ENCODE measurements around the gene TMEM63A.

Gene TMEM63A

GRCh38 chr1:225824533-225824941 is 57.6 kb downstream of the TMEM63A start:
- no peak for TF ChIP-seq FOXK2 (IDR thresholded peaks at IDR 0.05)
- no peak for TF ChIP-seq NFRKB (IDR thresholded peaks at IDR 0.05)
- TF ChIP-seq HDGF (IDR thresholded peaks at IDR 0.05; ENCODE audit: borderline replicate concordance): no peak
- no peak for TF ChIP-seq FOXA1 (IDR thresholded peaks at IDR 0.05)
- TF ChIP-seq SUZ12 (IDR thresholded peaks at IDR 0.05): no peak
- no peak for TF ChIP-seq L3MBTL2 (conservative IDR thresholded peaks at IDR 0.05)
- no peak for TF ChIP-seq FOXM1 (IDR thresholded peaks at IDR 0.05; ENCODE audit: borderline replicate concordance)
- no peak for TF ChIP-seq TARDBP (IDR thresholded peaks at IDR 0.05)
- TF ChIP-seq CTBP1 (IDR thresholded peaks at IDR 0.05; ENCODE audit: borderline replicate concordance): no peak
- no peak for TF ChIP-seq ZNF384 (IDR thresholded peaks at IDR 0.05)
- no peak for TF ChIP-seq PKNOX1 (IDR thresholded peaks at IDR 0.05)
- TF ChIP-seq LEF1 (IDR thresholded peaks at IDR 0.05; ENCODE audit: borderline replicate concordance): no peak
- TF ChIP-seq SP1 (IDR thresholded peaks at IDR 0.05): no peak
- TF ChIP-seq ELF4 (IDR thresholded peaks at IDR 0.05): no peak
- no peak for TF ChIP-seq ARNT (IDR thresholded peaks at IDR 0.05)
- no peak for TF ChIP-seq BHLHE40 (IDR thresholded peaks at IDR 0.05; ENCODE audit: borderline replicate concordance)

GRCh38 chr1:225823811-225824261 is 58.3 kb downstream of the TMEM63A start:
- CTCF ChIA-PET: no interaction called here
- DNase-seq (ENCODE audit: extremely low spot score): no peak
- TF ChIP-seq TARDBP (IDR thresholded peaks at IDR 0.05) (no peak), ARNT (IDR thresholded peaks at IDR 0.05) (no peak), PKNOX1 (IDR thresholded peaks at IDR 0.05) (no peak), CTBP1 (IDR thresholded peaks at IDR 0.05; ENCODE audit: borderline replicate concordance) (no peak), ELF4 (IDR thresholded peaks at IDR 0.05) (no peak), ZNF384 (IDR thresholded peaks at IDR 0.05) (no peak), FOXA1 (IDR thresholded peaks at IDR 0.05) (no peak), FOXK2 (IDR thresholded peaks at IDR 0.05) (no peak)
- POLR2A ChIA-PET: interaction anchor here (0.7 kb wide), 1 partner anchor 46 kb away, joined by 3 read pairs; the partner anchor contains the start of gene SRP9

More at GRCh38 chr1:225824533-225824941, 57.6 kb downstream of the TMEM63A start:
- no peak for DNase-seq (ENCODE audit: extremely low spot score)
- ChIA-PET POLR2A (interaction anchor here (0.7 to 1.4 kb wide), 3 partner anchors 11 to 47 kb away, joined by 3 to 5 read pairs (median 3); partner anchors contain the start of gene SRP9), CTCF (interaction anchor here (1.5 kb wide), 1 partner anchor 16 kb away, joined by 6 read pairs; no protein-coding TSS in a partner anchor)

GRCh38 chr1:225822655-225823403 is 59.4 kb downstream of the TMEM63A start:
- no peak for DNase-seq (ENCODE audit: extremely low spot score)
- ChIA-PET POLR2A (no interaction called here), CTCF (interaction anchor here (1.8 kb wide), 1 partner anchor 11 kb away, joined by 6 read pairs; no protein-coding TSS in a partner anchor)
- TF ChIP-seq FOXA1 (IDR thresholded peaks at IDR 0.05) (no peak), LEF1 (IDR thresholded peaks at IDR 0.05; ENCODE audit: borderline replicate concordance) (no peak)

- POLR2A ChIA-PET: interaction anchor here (0.8 to 1.5 kb wide), 3 partner anchors 11 to 43 kb away, joined by 3 read pairs; partner anchors contain the start of gene EPHX1
- CTCF ChIA-PET: interaction anchor here (1.8 kb wide), 1 partner anchor 9 kb away, joined by 6 read pairs; no protein-coding TSS in a partner anchor
- TF ChIP-seq PKNOX1 (IDR thresholded peaks at IDR 0.05) (no peak), SP1 (IDR thresholded peaks at IDR 0.05) (no peak), L3MBTL2 (conservative IDR thresholded peaks at IDR 0.05) (no peak), BHLHE40 (IDR thresholded peaks at IDR 0.05; ENCODE audit: borderline replicate concordance) (no peak), ELF4 (IDR thresholded peaks at IDR 0.05) (no peak), TARDBP (IDR thresholded peaks at IDR 0.05) (no peak)
- no peak for DNase-seq (ENCODE audit: extremely low spot score)
Measured at GRCh38 chr1:225820522-225821120, 61.6 kb downstream of the TMEM63A start.

GRCh38 chr1:225819346-225820192 is 62.6 kb downstream of the TMEM63A start:
- POLR2A ChIA-PET: interaction anchor here (0.8 to 1.5 kb wide), 3 partner anchors 10 to 41 kb away, joined by 3 read pairs; partner anchors contain the start of gene EPHX1

GRCh38 chr1:225818229-225818628 is 64.0 kb downstream of the TMEM63A start:
- POLR2A ChIA-PET: interaction anchor here (1.1 to 3.2 kb wide), 2 partner anchors 40 to 131 kb away, joined by 3 to 12 read pairs; partner anchors contain the start of gene SRP9
- no peak for DNase-seq (ENCODE audit: extremely low spot score)
- TF ChIP-seq FOXK2 (IDR thresholded peaks at IDR 0.05): no peak
- TF ChIP-seq SUZ12 (IDR thresholded peaks at IDR 0.05): no peak
- no peak for TF ChIP-seq FOXA1 (IDR thresholded peaks at IDR 0.05)
- TF ChIP-seq TARDBP (IDR thresholded peaks at IDR 0.05): no peak
- no peak for TF ChIP-seq HDGF (IDR thresholded peaks at IDR 0.05; ENCODE audit: borderline replicate concordance)
- no peak for TF ChIP-seq ARNT (IDR thresholded peaks at IDR 0.05)
- no peak for TF ChIP-seq NFRKB (IDR thresholded peaks at IDR 0.05)
- no peak for TF ChIP-seq ZNF384 (IDR thresholded peaks at IDR 0.05)
- TF ChIP-seq PKNOX1 (IDR thresholded peaks at IDR 0.05): no peak
- TF ChIP-seq FOXM1 (IDR thresholded peaks at IDR 0.05; ENCODE audit: borderline replicate concordance): no peak
- TF ChIP-seq BHLHE40 (IDR thresholded peaks at IDR 0.05; ENCODE audit: borderline replicate concordance): no peak
- TF ChIP-seq SP1 (IDR thresholded peaks at IDR 0.05): no peak
- TF ChIP-seq LEF1 (IDR thresholded peaks at IDR 0.05; ENCODE audit: borderline replicate concordance): no peak
- TF ChIP-seq ELF4 (IDR thresholded peaks at IDR 0.05): no peak
- no peak for TF ChIP-seq L3MBTL2 (conservative IDR thresholded peaks at IDR 0.05)

More at GRCh38 chr1:225819346-225820192, 62.6 kb downstream of the TMEM63A start:
- no peak for DNase-seq (ENCODE audit: extremely low spot score)
- CTCF ChIA-PET: interaction anchor here (0.6 kb wide), 1 partner anchor 32 kb away, joined by 4 read pairs; no protein-coding TSS in a partner anchor
- TF ChIP-seq ARNT (IDR thresholded peaks at IDR 0.05): no peak

More at GRCh38 chr1:225818229-225818628, 64.0 kb downstream of the TMEM63A start:
- CTCF ChIA-PET: no interaction called here

Measured in HEK293T (cell line).